ENCODE data around the gene MBNL1.

Gene MBNL1

DNA sequence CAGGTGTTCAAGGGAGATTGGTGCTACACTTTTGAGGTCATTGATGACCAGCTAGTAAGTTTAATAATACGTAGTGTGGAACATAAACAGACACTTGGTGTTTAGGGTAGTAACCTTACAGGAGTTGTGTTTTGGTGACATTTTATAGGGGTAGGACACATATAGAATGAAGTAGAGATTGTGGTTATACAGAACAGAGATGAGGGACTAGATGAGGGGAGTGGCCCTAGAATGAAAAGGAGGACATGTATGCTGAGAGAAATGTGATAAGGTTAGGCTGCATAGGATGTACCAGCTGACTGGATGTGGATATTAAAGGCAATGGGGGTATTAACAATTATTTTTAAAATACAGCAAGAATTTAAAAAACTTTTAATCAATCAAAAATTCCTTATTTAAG, 8.0 kb downstream of the MBNL1 start:
- no peak for DNase-seq (ENCODE audit: low read depth)

DNA sequence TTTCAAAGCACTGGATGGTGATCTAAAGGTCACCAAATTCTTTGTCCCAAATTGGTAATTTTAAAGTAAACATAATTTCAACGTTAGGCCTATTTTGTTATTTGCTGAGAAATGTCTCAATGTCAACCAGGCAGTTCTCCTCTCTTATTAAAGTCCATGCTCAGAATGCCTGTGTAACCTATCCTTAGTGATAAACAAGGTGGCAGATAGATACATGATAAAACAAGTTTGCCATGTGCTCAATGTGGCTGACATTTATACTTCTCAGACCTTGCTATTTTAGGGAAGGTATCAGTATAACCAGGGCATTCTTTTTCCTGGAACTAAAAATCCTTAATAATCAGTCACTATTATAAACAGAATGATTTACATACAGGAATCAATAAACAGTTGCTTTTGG, 8.5 kb downstream of the MBNL1 start:
- no peak for DNase-seq (ENCODE audit: low read depth)

DNA sequence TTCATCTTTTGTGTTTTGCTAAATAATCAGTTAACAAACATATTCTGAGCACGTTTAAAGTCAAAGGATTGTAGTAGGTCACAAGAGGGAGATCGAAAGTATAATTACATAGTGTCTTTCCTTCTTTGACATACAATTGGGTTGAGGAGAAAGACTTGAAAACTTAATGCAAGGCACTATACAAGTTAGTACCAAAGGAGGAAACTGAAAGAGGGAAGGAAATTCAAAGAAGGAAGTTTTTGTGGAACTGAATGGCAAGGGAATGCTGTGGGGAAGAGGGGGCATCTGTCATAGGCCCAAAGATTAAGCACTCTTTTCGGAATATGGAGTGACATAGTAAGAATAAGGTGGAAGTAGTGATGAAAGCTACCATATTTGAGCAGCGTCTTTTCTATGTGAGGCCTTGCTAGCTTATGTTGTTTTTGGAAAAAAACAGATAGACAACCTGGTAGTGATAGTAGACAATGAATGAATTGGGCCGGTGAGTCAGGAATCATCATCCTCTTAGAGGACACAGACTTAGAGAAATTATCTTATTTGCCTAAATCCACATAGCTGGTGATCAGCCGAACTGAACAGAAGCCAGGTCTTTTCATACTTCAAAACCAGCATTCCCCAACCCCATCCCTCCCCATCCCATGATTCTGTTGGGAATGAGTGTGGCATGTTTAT, 10.2 kb downstream of the MBNL1 start:
- DNase-seq (ENCODE audit: low read depth): no peak

DNA sequence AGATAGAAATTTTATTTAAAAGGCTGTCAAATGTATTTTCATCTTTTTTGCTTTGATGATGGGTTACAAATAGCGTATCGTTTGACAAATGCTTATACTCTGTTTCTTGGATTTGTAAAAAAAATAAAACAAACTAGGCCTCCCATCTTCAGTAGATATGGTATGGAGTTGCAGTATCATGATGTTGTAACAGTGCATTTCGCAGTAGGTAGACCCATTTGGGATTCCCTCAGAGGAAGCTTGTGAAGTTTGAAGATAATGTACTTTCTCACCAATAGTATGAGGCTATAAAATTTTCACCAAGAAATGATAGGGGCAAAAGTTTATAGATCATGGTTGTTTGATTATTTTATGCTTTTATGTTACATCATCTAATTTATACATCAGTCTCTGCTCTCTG, 10.8 kb downstream of the MBNL1 start:
- DNase-seq (ENCODE audit: low read depth): no peak

DNA sequence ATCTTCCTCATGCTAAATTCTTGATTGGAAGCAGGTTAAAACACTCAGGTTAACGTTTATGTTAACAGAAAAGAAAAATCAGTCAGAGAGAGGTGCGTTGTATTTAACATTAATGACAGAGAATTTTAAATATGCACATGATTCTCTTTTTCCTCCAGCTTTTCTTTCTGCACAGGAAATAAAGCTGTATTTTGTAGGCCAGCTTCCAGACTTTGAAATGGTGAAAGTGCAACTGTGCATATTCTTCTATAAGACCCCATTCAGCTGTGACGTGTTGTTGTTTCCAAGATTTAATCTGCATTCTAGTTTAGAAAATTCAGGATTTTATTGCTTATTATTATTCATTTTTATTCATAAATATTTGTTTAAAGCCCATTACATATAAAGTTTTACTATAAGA, 11.8 kb downstream of the MBNL1 start:
- no peak for DNase-seq (ENCODE audit: low read depth)

DNA sequence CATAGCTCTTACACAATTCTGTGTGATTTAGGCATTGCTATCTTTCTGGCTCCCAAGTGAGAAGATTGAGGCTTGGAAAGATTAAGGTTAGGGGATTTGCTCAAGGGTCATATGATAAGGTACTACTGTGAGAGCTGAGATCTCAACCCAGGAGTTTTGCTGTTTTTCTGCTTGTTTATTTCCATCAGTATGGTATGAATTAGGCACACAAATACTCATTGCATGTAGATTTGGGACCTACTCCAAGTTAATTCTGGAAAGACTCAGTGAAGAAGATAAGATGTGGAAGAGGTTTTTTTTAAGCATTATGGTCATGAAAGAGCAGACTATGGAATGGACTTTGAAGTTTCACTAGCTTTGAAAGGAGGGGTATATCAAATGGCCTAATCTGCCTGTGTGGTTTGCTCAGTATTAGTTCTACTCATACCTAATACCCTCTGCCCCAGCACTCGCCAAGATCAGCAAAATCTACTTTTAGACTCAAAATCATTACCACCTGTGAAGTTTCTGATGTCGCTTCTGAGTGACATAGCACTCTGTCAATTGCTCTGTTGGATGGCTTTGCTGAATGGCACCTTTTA, 12.5 kb downstream of the MBNL1 start:
- no peak for DNase-seq (ENCODE audit: low read depth)

DNA sequence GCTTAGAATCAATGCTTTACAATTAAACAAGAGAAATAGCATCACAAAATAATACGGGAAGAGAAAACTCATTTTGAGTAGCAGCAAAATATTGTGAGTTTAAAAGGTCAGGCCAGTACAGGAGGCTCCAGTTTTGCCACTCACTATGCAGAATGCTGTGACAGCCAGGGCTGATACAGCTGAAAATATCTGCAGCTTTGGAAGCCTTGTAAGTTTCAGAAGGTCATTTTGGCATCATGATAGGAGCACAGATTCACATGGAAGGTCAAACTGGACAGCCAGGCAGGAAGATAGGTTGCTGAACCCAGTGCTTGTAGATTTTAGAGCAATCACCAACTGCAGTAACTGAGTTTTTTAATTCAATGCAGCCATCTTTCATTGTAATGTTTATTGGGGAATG, 14.1 kb downstream of the MBNL1 start:
- DNase-seq (ENCODE audit: low read depth): no peak

DNA sequence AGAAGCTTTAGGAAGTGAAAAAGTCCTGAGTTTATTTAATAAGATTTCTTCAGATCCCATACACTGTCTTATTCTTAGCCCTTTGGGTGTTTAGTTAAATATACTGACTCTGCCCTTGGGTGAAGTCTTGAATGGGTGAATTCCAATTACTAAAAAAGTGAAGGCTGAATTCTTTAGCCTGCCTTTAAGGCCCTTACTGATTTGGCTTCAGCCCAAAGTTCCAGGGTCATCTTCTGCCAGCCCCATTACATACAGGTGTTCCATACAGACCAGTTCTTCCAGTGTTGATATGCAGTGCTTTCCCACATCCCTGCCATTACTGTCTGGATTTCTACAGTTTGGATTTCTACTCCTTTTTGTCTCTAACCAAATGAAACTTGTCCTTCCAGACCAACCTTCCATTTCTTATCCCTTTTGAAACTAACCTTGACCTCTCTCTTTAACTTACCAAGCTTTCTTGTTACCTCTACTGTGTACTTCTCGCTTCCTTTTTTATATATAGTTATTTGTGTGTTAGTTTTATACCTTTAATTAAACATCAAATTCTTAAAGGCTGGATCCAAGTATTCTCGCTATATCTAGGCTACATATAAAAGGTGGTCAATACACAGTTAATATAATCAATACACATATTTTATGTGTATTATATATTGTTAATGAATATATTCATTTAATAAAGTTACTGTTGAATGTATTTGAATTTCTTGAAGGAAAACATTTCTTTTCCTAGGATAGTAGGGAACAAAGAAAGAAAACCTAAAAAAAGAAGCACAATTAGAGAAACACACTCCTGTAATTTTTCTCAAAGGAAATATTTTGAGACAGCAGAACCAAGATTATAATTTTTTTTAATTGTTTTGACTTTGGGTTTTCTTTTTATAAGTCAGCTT, 15.0 kb downstream of the MBNL1 start:
- DNase-seq (ENCODE audit: low read depth): no peak

DNA sequence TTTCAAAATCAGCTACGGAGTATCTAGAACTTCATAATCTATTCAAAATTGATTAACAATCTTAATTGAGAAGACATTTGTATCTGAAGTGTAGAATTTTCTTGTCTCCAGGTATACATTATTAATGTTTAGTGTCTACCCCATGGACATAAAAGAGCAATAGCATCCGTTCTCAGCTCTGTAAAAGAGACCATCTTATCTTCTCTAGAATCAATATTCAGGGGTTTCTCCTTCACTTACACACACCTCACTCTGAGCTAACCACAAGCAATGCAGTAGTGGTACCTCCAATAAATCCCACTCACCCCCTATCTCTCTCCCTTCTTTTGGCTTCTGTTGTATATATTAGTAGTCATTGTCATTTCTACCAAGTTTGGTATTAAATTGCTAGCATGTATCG, 16.2 kb downstream of the MBNL1 start:
- DNase-seq (ENCODE audit: low read depth): no peak

DNA sequence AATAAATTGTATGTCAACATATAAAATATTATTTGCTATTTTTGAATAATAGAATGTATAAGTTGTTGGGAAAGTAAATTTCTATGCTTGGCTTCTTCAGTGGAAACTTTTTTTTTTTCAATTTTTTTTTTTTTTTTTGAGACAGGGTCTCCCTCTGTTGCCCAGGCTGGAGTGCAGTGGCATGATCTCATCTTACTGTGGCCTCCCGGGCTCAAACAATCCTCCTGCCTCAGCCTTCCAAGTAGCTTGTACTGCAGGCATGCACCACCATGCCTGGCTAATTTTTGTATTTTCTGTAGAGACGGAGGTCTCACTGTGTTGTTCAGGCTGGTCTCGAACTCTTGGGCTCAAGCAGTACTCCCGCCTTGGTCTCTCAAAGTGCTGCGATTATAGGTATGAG, 16.8 kb downstream of the MBNL1 start:
- no peak for DNase-seq (ENCODE audit: low read depth)

DNA sequence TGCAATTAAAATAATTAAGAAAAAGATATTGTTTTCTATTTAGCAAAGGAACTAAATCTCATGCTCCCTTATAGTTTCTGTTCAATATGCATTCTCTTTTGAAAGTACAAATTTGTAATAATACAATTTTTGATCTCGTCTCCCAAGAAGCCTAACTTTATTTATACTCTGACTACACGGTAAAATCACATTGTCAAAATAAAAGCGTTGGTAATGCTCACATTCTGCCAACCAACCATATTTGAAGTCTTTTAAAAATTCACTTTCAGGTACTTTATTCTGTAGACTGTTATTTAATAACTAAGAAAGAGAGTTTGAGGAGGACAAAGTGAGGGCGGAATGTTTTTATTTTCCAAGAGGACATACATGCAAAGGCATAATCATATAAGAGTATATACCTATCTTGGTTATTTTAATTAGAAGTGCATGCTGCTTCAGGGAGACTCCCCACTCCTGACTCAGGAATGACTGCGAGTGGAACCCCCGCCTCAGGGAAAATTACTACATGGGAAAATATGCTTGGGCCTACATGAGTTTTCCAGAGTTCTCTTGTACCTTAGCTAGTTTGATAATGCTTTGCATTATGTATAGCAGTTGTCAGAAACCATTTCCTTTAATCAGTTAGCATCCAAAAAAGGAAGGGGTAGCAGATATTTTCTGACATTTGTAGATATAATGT, 19.3 kb downstream of the MBNL1 start:
- no peak for DNase-seq (ENCODE audit: low read depth)

DNA sequence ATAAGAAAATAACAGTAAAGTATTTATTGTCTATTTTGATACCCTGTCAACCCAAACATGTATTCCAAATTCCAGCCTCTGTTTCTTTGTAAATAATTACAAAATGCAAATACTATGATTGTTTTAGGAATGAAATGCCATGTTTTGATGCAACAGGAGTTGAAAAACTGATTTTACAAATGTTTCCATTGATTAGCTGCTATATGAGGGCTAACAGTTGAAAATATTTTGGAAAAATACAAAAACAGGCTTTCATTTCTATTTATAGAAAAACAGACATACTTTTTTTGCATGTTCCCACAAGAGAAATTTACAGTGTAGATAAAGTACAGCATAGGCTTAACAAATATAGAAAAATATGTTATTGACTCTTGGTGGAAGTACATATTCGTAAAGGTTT, 20.0 kb downstream of the MBNL1 start:
- no peak for DNase-seq (ENCODE audit: low read depth)

DNA sequence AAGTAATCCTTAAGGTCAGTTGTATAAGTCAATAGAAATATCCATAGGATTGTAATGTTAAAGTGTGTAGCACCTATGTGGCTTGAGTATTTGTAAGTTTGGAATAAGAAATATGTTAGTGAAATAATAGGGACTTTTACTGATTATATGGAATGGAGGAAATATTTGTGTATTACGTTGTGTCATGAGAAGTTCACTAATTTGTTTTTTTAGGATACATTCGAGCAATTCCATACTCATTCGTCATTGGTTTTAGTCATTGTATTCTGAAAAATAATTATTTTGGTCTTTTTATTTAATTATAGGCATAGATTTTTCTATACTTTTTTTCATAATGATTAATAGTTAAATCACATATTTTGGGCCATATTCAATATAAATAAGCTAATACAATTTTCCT, 21.0 kb downstream of the MBNL1 start:
- DNase-seq (ENCODE audit: low read depth): no peak

DNA sequence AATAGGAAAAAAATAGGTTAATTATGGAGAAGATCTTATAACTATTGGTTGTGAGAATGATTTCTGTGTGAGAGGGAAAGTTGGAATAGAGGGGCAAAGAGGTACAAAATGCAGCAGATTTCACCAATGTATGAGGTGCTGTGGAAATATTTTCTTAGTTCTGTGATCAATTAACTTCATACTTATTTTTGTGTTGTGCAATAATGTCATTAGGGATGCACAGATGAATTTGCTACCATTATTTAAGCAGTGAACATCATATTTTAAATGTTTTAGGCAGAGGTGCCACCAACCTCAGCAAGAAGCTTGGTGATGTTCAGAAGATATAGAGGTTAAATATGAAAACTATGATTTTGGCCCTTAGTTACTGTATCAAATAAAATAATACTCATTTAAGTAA, 21.6 kb downstream of the MBNL1 start:
- DNase-seq (ENCODE audit: low read depth): no peak

DNA sequence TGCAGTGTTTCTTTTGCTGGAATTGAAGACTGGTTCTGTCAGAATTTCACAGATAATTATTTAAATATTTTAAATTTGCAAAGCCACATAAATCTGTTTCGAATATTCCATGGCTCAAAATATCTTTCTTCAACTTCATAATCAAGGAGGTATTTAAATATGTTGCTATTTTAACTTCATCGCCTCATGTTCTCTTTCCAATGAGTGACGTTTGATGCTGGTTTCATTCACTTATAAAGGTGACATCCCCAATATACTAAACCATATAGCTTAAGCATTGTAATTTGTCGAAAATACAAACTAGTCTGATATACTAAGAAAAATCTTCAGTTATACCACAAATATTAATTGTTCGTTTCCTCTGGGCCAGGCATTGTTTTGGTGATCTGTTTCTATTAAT, 22.5 kb downstream of the MBNL1 start:
- no peak for DNase-seq (ENCODE audit: low read depth)

DNA sequence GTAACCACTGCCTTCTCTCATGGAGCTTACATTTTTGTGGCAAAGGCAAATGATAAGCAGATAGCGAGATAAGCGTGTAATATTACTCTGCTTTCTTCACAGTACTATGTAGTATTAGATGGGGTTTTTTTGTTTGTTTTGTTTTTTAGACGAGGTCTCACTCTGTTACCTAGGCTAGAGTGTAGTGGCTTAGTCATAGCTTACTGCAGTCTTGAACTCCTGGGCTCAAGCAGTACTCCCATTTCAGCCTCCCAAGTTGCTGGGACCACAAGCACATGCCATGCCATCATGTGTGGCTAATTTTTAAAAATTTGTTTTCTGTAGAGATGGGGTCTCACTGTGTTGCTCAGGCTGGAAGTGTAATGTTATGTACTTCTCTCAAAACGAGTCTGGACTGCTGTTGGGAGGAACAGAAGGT, 22.9 kb downstream of the MBNL1 start:
- no peak for DNase-seq (ENCODE audit: low read depth)

DNA sequence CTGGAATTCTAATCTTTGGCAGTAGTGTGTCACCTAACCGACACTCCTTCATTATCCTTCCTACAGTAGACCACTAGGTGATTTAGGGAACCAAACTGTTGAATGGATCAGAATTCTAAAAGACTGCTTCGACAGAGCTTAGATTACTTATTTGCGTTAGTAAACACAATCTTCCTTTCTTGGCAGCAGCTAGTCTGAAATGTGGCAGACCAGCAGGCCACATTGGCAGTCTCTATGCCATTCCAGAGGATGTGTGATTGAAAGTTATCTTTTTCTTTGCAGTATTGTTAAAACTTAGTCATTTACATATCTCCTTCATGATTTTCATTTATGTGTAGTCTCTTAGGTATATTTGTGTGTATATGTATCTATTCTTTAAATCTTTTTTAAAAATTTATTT, 23.6 kb downstream of the MBNL1 start:
- no peak for DNase-seq (ENCODE audit: low read depth)

DNA sequence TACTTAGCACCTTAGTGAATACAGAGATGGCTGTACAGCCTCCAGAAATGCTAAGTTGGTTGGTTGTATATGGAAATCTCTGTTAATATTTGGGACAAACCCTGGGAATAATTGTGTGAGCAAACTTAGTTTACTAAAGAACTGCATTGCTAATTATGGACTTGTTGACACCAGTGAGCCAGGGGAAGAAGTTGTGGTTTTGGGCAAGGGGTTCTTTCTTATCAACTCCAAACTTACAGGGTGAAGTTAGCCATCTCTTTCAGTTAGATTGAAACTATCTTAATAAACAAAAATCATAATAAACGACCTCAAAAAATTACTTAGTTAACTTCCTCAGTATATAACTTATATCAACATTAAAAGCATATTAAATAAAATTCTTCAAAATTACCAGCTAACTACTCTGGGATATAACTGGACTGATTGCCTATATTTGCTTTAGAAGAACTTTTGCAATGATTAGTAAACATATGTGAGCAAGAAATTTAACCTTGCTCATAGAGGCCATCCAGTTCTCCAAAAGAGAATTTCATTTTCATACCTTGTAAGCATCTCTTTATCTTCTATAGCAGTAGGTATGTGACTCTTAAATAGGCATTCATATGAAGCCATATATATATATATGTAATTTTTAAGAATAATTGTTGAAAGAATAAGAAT, 24.7 kb downstream of the MBNL1 start:
- no peak for DNase-seq (ENCODE audit: low read depth)

DNA sequence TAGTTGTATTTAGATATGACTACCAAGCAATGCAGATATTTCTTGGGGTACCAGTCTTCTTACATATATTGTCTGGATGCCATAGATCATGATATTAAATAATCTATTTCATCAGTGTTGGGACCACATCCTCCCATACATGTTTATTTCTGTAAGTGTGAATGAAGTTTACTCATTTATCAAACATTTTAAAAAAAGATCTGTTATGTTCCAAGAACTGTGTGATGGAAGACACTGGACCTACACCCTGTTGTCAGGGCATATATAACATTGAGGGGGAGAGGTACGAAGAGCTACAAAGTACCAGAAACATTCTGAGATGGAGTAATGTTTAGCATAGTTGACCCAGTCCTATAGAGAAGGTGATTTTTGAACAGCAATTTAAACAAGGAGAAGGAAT, 26.6 kb downstream of the MBNL1 start:
- no peak for DNase-seq (ENCODE audit: low read depth)

DNA sequence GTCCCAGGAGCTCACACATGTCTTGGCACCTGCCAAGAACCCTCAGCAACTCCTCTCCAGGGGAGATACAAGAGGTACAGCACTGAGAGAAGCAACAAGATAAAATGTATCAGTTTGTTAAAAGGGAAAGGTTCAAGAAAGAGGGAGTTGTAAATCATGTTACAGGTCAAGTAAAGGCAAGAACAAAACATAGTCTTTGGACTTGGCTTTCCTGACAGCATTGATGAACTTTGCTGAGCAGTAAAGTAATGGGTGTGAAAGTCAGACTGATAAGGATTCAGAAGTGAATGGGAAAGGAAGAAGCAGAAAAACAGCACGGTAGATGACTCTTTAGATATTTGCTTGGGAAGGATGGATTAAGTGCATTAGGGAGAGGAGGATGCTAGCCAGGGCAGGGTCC, 27.1 kb downstream of the MBNL1 start:
- no peak for DNase-seq (ENCODE audit: low read depth)

DNA sequence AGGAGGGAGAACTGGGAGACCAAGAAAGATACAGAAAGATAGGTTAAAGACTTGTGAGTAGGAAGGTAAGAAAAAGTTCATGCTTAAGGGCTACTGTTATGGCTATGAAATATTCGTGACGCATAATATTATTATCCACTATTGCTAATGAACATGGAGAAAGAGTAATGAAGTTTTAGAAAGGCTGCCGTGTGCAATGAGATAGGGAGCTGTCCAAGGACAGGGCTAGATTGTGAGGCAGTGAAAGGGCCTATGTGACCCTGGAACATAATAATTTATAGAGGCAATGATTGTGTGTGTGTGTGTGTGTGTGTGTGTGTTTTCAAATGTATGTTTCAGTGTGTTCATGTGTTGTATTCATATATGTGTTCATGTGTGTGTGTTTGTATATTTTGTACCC, 27.7 kb downstream of the MBNL1 start:
- no peak for DNase-seq (ENCODE audit: low read depth)

DNA sequence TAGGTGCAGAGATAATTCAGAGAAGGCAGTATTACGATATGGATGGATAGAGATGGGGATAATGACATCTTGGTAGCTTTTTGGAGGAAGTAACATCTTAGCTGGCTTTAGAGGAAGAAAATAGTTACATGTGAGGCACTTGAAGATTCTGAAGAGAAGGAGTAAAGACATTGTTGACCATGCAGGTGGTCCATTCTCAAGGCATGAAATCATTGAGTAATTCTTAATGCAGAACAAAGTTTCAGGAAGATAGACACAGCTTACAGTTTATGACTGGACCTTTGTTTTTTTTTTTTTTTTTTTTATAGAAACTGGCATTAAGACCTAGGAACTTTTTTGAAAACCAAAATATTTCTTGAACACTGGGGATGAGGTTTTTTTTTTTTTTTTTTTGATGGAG, 28.2 kb downstream of the MBNL1 start:
- no peak for DNase-seq (ENCODE audit: low read depth)
